ENCODE measurements around the gene RAMP3. TPM values are rescaled to one million over a fixed set of nuclear protein-coding genes. Genes with fewer than 3 reads are reported as not detected.

Gene RAMP3
- total and polyA plus RNA-seq, 11 donors, result 19.2 to 107 (median 38.9) TPM

DNA sequence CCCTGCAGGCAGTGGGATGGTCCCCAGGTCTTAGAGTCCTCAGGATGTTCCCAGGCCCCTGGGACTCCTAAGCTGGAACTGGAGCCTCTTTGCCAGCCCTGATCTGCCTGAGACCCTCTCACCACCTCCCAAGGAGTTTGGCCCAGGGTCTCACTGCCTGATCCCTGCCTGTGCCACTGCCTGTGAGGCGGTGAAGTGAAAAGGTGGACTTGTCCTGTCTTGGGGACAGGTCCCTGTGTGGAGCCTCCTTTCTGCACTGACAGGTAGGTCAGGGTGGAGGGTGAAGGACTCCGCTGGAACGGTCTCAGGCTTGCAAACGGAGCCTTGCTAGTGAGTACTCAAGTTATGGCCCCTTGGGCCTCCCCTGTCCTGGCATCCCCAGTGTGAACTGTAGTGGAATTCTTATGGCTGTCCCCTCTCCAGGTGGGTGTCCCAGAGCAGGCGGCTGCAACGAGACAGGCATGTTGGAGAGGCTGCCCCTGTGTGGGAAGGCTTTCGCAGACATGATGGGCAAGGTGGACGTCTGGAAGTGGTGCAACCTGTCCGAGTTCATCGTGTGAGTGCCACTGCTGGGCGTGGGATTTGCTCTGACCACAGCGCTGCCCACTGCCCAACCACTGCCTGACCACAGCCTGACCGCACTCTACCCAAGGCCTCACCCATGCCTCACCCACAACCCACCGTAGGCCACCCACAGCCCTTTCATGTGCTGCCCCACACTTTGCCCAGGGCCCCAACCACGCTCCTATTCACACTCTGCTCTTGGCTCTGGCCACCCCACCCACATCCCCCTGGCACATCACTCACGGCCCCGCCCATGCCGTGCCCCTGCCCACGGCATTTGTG lies 19.5 kb downstream of the RAMP3 start:
- peak in 1 of 4 donors; percentile 15 for ATAC-seq
- 84 to 90% (median 87%) methylated on average over 19 of the region's 19 CpGs for WGBS, 4 donors
- Histone ChIP-seq H3K9me3 (no peaks in the 10 kb centered on the region), H3K27ac (no peak overlapping the region), H3K36me3 (no peaks in the 10 kb centered on the region), H3K27me3 (no peaks in the 10 kb centered on the region), H3K4me3 (no peak overlapping the region), H3K4me1 (peaks cover 0 to 9% (median 0%) of the 10 kb centered on the region in 12 donors)
- TF ChIP-seq POLR2A (IDR thresholded peaks at IDR 0.05), result no peak
- TF ChIP-seq, protein P1, sequence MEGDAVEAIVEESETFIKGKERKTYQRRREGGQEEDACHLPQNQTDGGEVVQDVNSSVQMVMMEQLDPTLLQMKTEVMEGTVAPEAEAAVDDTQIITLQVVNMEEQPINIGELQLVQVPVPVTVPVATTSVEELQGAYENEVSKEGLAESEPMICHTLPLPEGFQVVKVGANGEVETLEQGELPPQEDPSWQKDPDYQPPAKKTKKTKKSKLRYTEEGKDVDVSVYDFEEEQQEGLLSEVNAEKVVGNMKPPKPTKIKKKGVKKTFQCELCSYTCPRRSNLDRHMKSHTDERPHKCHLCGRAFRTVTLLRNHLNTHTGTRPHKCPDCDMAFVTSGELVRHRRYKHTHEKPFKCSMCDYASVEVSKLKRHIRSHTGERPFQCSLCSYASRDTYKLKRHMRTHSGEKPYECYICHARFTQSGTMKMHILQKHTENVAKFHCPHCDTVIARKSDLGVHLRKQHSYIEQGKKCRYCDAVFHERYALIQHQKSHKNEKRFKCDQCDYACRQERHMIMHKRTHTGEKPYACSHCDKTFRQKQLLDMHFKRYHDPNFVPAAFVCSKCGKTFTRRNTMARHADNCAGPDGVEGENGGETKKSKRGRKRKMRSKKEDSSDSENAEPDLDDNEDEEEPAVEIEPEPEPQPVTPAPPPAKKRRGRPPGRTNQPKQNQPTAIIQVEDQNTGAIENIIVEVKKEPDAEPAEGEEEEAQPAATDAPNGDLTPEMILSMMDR (IDR thresholded peaks at IDR 0.05), result no peak
- intact Hi-C loops (cut with DNase I), result no loop called here
- peak in 2 of 5 donors; percentile 18 to 23 for DNase-seq

DNA sequence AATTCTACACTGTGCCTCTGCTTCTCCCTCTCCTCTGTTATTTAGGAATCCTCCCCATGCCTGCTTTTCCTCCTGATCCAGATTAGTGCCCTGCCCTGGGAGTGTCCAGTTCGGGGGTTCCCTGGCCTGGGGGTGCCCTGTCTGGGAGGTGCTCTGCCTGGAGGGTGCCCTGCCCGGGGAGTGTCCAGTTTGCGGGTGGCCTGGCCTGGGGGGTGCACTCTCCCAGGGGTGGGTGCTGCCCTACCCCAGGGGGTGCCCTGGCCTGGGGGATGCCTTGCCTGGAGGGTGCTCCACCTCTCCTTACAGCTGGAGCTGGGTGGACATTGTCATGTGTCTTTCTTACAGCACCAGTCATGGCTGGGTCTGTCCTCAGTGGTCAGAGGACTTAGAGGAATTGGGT lies 20.2 kb downstream of the RAMP3 start:
- WGBS, 4 donors, result 84 to 100% (median 94%) methylated on average over 1 to 3 of the region's 3 CpGs
- intact Hi-C loops (cut with DNase I), result no loop called here
- Histone ChIP-seq H3K36me3 (no peaks in the 10 kb centered on the region), H3K9me3 (no peaks in the 10 kb centered on the region), H3K4me3 (no peak overlapping the region), H3K27ac (no peak overlapping the region), H3K4me1 (peaks cover 0 to 9% (median 0%) of the 10 kb centered on the region in 12 donors), H3K27me3 (no peaks in the 10 kb centered on the region)
- DNase-seq (peak in 2 of 5 donors; percentile 7 to 26), ATAC-seq (no peak)
- TF ChIP-seq, protein P1 (IDR thresholded peaks at IDR 0.05), result no peak
- no peak for TF ChIP-seq POLR2A (IDR thresholded peaks at IDR 0.05)

- DNase-seq, result peak in 2 of 5 donors; percentile 6 to 24
- Histone ChIP-seq H3K27me3 (no peaks in the 10 kb centered on the region), H3K9me3 (no peaks in the 10 kb centered on the region), H3K27ac (no peak overlapping the region), H3K4me1 (peaks cover 0 to 11% (median 0%) of the 10 kb centered on the region in 12 donors), H3K36me3 (peaks cover 0 to 2% (median 0%) of the 10 kb centered on the region in 9 donors), H3K4me3 (no peak overlapping the region)
- intact Hi-C loops (cut with DNase I), result no loop called here
- WGBS, 4 donors, result 64 to 88% (median 76%) methylated on average over 13 of the region's 13 CpGs
- TF ChIP-seq POLR2A (IDR thresholded peaks at IDR 0.05), result no peak
- TF ChIP-seq, protein P1 (IDR thresholded peaks at IDR 0.05), result peak in 1 of 12 donors; percentile 9
- ATAC-seq, result no peak
Observed at GRCh38 chr7:45178241-45179225, 20.9 kb downstream of the RAMP3 start.
